Muscle layer of colon (tissue), 2 donors: ENCODE data around the gene KMT2A.

ENCODE experiments used
- H3K27ac ChIP-seq: one replicate; pipeline ENCODE4 v1.7.0; 2013; ENCODE audit warnings: low read depth, mild to moderate bottlenecking, low read length, moderate library complexity
- H3K27me3 ChIP-seq, 2 donors: one replicate each; pipeline ENCODE4 v1.7.0; 2013; ENCODE audit warnings: low read length in 2 of 2, mild to moderate bottlenecking in 2 of 2; ENCODE audit not compliant: insufficient read depth in 2 of 2, control insufficient read depth in 1 of 2
- H3K36me3 ChIP-seq: one replicate; pipeline ENCODE4 v1.7.0; 2013; ENCODE audit warnings: mild to moderate bottlenecking, low read length; ENCODE audit not compliant: insufficient read depth
- H3K4me1 ChIP-seq: one replicate; pipeline ENCODE4 v1.7.0; 2013; ENCODE audit warnings: mild to moderate bottlenecking, low read length; ENCODE audit not compliant: insufficient read depth
- H3K4me3 ChIP-seq, 2 donors: one replicate each; pipeline ENCODE4 v1.7.0; 2013; ENCODE audit warnings: low read length in 2 of 2, low read depth in 1 of 2, mild to moderate bottlenecking in 1 of 2, moderate library complexity in 1 of 2
- H3K9ac ChIP-seq: one replicate; pipeline ENCODE4 v1.7.0; 2013; ENCODE audit warnings: low read length
- H3K9me3 ChIP-seq: one replicate; pipeline ENCODE4 v1.7.0; 2013; ENCODE audit warnings: mild to moderate bottlenecking, low read length
- donor health status: abdominal sarcoma.
- donor health status: Adenocarcinoma of cecum.

The KMT2A gene

GRCh38 chr11:118436639-118437207, 431 bp downstream of the KMT2A start:
- Histone ChIP-seq H3K27ac (peak overlapping the region; percentile 89), H3K4me1 (peaks cover 48% of the 10 kb centered on the region), H3K4me3 (peak overlapping the region; percentile 70 to 92), H3K9me3 (no peaks in the 10 kb centered on the region), H3K9ac (peak overlapping the region; percentile 51), H3K27me3 (no peaks in the 10 kb centered on the region), H3K36me3 (no peaks in the 10 kb centered on the region)

- Histone ChIP-seq H3K36me3 (no peaks in the 10 kb centered on the region), H3K27ac (peak overlapping the region; percentile 89), H3K9me3 (no peaks in the 10 kb centered on the region), H3K4me1 (peaks cover 54% of the 10 kb centered on the region), H3K27me3 (no peaks in the 10 kb centered on the region), H3K4me3 (peak overlapping the region; percentile 70 to 92), H3K9ac (peak overlapping the region; percentile 51)
Measured at GRCh38 chr11:118437208-118438125, 1.2 kb downstream of the KMT2A start.

- Histone ChIP-seq H3K4me1 (peaks cover 63% of the 10 kb centered on the region), H3K4me3 (peak overlapping the region; percentile 70 to 92), H3K9me3 (no peaks in the 10 kb centered on the region), H3K27me3 (no peaks in the 10 kb centered on the region), H3K27ac (peak overlapping the region; percentile 89), H3K36me3 (no peaks in the 10 kb centered on the region), H3K9ac (peak overlapping the region; percentile 51)
Measured at GRCh38 chr11:118438314-118438931, 2.1 kb downstream of the KMT2A start.

GRCh38 chr11:118439646-118440045, 3.4 kb downstream of the KMT2A start:
- no peaks in the 10 kb centered on the region for H3K36me3 ChIP-seq
- no peaks in the 10 kb centered on the region for H3K27me3 ChIP-seq
- no peak overlapping the region for H3K4me3 ChIP-seq
- peaks cover 62% of the 10 kb centered on the region for H3K4me1 ChIP-seq
- no peak overlapping the region for H3K9ac ChIP-seq
- H3K27ac ChIP-seq: no peak overlapping the region
- no peaks in the 10 kb centered on the region for H3K9me3 ChIP-seq

GRCh38 chr11:118441770-118442275, 5.5 kb downstream of the KMT2A start:
- Histone ChIP-seq H3K4me1 (peaks cover 62% of the 10 kb centered on the region), H3K27me3 (no peaks in the 10 kb centered on the region), H3K4me3 (no peak overlapping the region), H3K36me3 (no peaks in the 10 kb centered on the region), H3K9ac (no peak overlapping the region), H3K9me3 (no peaks in the 10 kb centered on the region), H3K27ac (no peak overlapping the region)

GRCh38 chr11:118442301-118442700, 6.0 kb downstream of the KMT2A start:
- peaks cover 62% of the 10 kb centered on the region for H3K4me1 ChIP-seq
- no peak overlapping the region for H3K4me3 ChIP-seq
- H3K27me3 ChIP-seq: no peaks in the 10 kb centered on the region
- H3K27ac ChIP-seq: no peak overlapping the region
- no peak overlapping the region for H3K9ac ChIP-seq
- no peaks in the 10 kb centered on the region for H3K9me3 ChIP-seq
- H3K36me3 ChIP-seq: no peaks in the 10 kb centered on the region

GRCh38 chr11:118442908-118443589, 6.8 kb downstream of the KMT2A start:
- H3K36me3 ChIP-seq: no peaks in the 10 kb centered on the region
- H3K4me1 ChIP-seq: peaks cover 57% of the 10 kb centered on the region
- H3K4me3 ChIP-seq: no peak overlapping the region
- no peak overlapping the region for H3K9ac ChIP-seq
- no peaks in the 10 kb centered on the region for H3K27me3 ChIP-seq
- H3K9me3 ChIP-seq: no peaks in the 10 kb centered on the region
- H3K27ac ChIP-seq: no peak overlapping the region

GRCh38 chr11:118443590-118444218, 7.4 kb downstream of the KMT2A start:
- Histone ChIP-seq H3K27me3 (no peaks in the 10 kb centered on the region), H3K36me3 (no peaks in the 10 kb centered on the region), H3K4me1 (peaks cover 51% of the 10 kb centered on the region), H3K27ac (no peak overlapping the region), H3K4me3 (no peak overlapping the region), H3K9me3 (no peaks in the 10 kb centered on the region), H3K9ac (no peak overlapping the region)

GRCh38 chr11:118447423-118447822, 11.1 kb downstream of the KMT2A start:
- H3K4me3 ChIP-seq: no peak overlapping the region
- no peaks in the 10 kb centered on the region for H3K36me3 ChIP-seq
- no peak overlapping the region for H3K27ac ChIP-seq
- H3K27me3 ChIP-seq: no peaks in the 10 kb centered on the region
- no peaks in the 10 kb centered on the region for H3K9me3 ChIP-seq
- H3K9ac ChIP-seq: no peak overlapping the region
- H3K4me1 ChIP-seq: peaks cover 14% of the 10 kb centered on the region

- H3K9ac ChIP-seq: no peak overlapping the region
- no peaks in the 10 kb centered on the region for H3K27me3 ChIP-seq
- H3K4me3 ChIP-seq: no peak overlapping the region
- H3K4me1 ChIP-seq: peaks cover 7% of the 10 kb centered on the region
- H3K9me3 ChIP-seq: no peaks in the 10 kb centered on the region
- H3K27ac ChIP-seq: no peak overlapping the region
- no peaks in the 10 kb centered on the region for H3K36me3 ChIP-seq
Measured at GRCh38 chr11:118448294-118448693, 12.0 kb downstream of the KMT2A start.
